ENCODE data around the gene CCRL2.
"Not testable (repeated sequence)": the region's sequence is repeated elsewhere in the genome, so short reads cannot be mapped to it uniquely, and the experiment has no call there.

CCRL2 gene

GRCh38 chr3:46386205-46386604, 20.9 kb upstream of the CCRL2 start:
- Mint-ChIP-seq H3K36me3 (ENCODE audit: insufficient read depth) (peaks cover under 1% of the 10 kb centered on the region), H3K27ac (ENCODE audit: low read depth) (no peak overlapping the region), H3K27me3 (no peaks in the 10 kb centered on the region), H3K4me3 (no peak overlapping the region), H3K4me1 (peaks cover 15% of the 10 kb centered on the region), H3K9me3 (no peaks in the 10 kb centered on the region)
- DNase-seq (ENCODE audit: low spot score in 2 of 2) (no peak), ATAC-seq (replicated peaks; ENCODE audit: extremely low read depth, poor library complexity, severe bottlenecking) (no peak)

DNA sequence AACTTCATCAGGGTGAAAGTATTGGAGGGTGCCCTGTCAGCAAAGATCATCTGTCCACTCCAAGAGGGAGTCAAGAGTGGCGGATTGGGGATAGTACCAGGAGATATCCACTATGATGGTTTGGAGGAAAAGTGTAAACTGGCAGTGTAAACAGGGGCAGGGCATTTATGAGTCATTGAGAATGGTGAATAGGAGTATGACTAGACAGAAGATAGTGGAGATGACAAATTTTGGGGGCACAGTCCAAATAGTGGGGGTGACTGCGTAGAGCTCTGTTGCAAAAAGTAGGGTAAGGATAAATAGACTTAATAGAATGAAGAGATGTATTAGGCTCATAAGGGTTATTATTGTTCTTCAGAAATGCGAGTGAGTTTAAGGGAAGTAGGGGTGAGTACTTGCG, 18.2 kb upstream of the CCRL2 start:
- H3K27ac Mint-ChIP-seq (ENCODE audit: low read depth); ATAC-seq (replicated peaks; ENCODE audit: extremely low read depth, poor library complexity, severe bottlenecking); H3K4me3 Mint-ChIP-seq; H3K36me3 Mint-ChIP-seq (ENCODE audit: insufficient read depth); DNase-seq (ENCODE audit: low spot score in 2 of 2); H3K27me3 Mint-ChIP-seq; H3K9me3 Mint-ChIP-seq; H3K4me1 Mint-ChIP-seq: not testable (repeated sequence)

- H3K27ac Mint-ChIP-seq (ENCODE audit: low read depth) = no peak overlapping the region
- no peak overlapping the region for H3K4me3 Mint-ChIP-seq
- H3K4me1 Mint-ChIP-seq = no peaks in the 10 kb centered on the region
- ATAC-seq (replicated peaks; ENCODE audit: extremely low read depth, poor library complexity, severe bottlenecking) = no peak
- no peak for DNase-seq (ENCODE audit: low spot score in 2 of 2)
- no peaks in the 10 kb centered on the region for H3K9me3 Mint-ChIP-seq
- no peaks in the 10 kb centered on the region for H3K27me3 Mint-ChIP-seq
- H3K36me3 Mint-ChIP-seq (ENCODE audit: insufficient read depth) = no peaks in the 10 kb centered on the region
Observed at GRCh38 chr3:46389306-46389705, 17.8 kb upstream of the CCRL2 start.

- not testable (repeated sequence) for H3K4me3 Mint-ChIP-seq; H3K9me3 Mint-ChIP-seq; H3K27me3 Mint-ChIP-seq; H3K36me3 Mint-ChIP-seq (ENCODE audit: insufficient read depth); ATAC-seq (replicated peaks; ENCODE audit: extremely low read depth, poor library complexity, severe bottlenecking); H3K27ac Mint-ChIP-seq (ENCODE audit: low read depth); DNase-seq (ENCODE audit: low spot score in 2 of 2); H3K4me1 Mint-ChIP-seq
Observed at GRCh38 chr3:46391526-46391925, 15.5 kb upstream of the CCRL2 start.

- Mint-ChIP-seq H3K36me3 (ENCODE audit: insufficient read depth) (no peaks in the 10 kb centered on the region), H3K4me1 (no peaks in the 10 kb centered on the region), H3K4me3 (no peak overlapping the region), H3K9me3 (no peaks in the 10 kb centered on the region), H3K27ac (ENCODE audit: low read depth) (peak overlapping the region; percentile 8), H3K27me3 (no peaks in the 10 kb centered on the region)
- DNase-seq (ENCODE audit: low spot score in 2 of 2) (no peak), ATAC-seq (replicated peaks; ENCODE audit: extremely low read depth, poor library complexity, severe bottlenecking) (no peak)
Observed at GRCh38 chr3:46393011-46393410, 14.0 kb upstream of the CCRL2 start.

DNA sequence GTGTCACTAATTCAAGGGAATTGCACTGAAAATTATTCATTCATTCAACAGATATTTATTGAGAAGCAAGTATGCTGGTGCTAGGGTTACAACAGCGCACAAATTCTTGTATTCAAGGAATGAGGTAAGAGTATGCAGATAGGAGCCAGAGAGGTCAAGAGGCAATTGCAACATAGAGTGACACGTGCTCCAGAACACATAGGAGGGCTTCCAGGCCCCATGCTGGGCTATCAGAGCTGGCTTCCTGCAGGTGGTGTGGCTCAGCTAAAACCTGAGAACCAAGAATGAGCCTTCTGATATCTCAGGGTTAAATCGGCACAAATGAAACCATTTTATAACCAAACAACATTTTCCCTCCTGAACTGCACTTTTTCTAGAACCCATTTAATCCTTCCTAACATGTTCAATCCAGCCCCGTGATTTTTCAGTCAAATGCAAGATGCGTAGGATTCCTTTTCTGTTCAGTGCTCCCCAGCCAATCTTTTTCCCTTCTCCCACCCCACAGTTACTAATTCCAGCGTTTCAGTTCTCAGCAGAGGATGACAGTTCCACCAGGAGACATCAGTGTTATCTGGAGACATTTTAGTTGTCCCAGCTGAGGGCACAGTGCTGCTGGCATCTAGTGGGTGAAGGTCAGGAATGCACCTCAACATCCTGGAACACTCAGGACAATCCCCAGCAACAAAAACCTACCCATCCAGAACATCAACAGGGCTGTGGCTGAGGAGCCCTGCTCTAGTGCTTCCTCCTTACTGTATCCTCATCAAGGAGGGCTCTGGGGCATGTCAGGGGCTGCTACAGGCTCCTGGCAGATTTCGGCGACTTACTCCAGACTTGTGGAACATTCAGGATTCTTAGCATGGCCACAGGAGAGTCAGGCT, 13.3 kb upstream of the CCRL2 start:
- H3K36me3 Mint-ChIP-seq (ENCODE audit: insufficient read depth) = no peaks in the 10 kb centered on the region
- DNase-seq (ENCODE audit: low spot score in 2 of 2) (no peak), ATAC-seq (replicated peaks; ENCODE audit: extremely low read depth, poor library complexity, severe bottlenecking) (no peak)
- no peaks in the 10 kb centered on the region for H3K9me3 Mint-ChIP-seq
- no peak overlapping the region for H3K27ac Mint-ChIP-seq (ENCODE audit: low read depth)
- no peak overlapping the region for H3K4me3 Mint-ChIP-seq
- H3K4me1 Mint-ChIP-seq = no peaks in the 10 kb centered on the region
- H3K27me3 Mint-ChIP-seq = no peaks in the 10 kb centered on the region

GRCh38 chr3:46395210-46395661, 11.8 kb upstream of the CCRL2 start:
- Mint-ChIP-seq H3K4me1 (no peaks in the 10 kb centered on the region), H3K27me3 (no peaks in the 10 kb centered on the region), H3K27ac (ENCODE audit: low read depth) (no peak overlapping the region), H3K4me3 (no peak overlapping the region), H3K9me3 (no peaks in the 10 kb centered on the region), H3K36me3 (ENCODE audit: insufficient read depth) (no peaks in the 10 kb centered on the region)
- ATAC-seq (replicated peaks; ENCODE audit: extremely low read depth, poor library complexity, severe bottlenecking) = no peak
- no peak for DNase-seq (ENCODE audit: low spot score in 2 of 2)

- Mint-ChIP-seq H3K27ac (ENCODE audit: low read depth) (no peak overlapping the region), H3K27me3 (no peaks in the 10 kb centered on the region), H3K4me1 (no peaks in the 10 kb centered on the region), H3K4me3 (no peak overlapping the region), H3K9me3 (no peaks in the 10 kb centered on the region), H3K36me3 (ENCODE audit: insufficient read depth) (no peaks in the 10 kb centered on the region)
- ATAC-seq (replicated peaks; ENCODE audit: extremely low read depth, poor library complexity, severe bottlenecking) = no peak
- DNase-seq (ENCODE audit: low spot score in 2 of 2) = no peak
Observed at GRCh38 chr3:46395766-46396530, 11.1 kb upstream of the CCRL2 start.

DNA sequence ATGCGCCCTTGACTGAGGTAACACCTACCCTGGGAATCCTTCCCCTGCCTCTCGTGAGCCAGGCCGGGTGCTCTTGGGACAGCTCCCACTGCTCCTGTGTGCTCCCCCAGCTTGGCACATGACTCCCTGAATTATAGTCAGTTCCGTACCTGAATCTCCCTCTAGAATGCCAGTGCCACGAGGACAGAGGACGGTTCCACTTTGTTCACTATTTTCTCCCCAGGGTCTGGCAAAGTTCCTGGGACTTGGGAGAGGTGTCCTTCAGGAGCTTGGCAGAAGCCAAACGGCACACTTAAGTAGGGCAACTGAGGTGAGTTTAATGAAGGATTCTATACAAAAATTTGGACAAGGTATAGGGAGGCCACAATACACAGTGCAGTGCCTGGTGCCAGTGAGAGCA, 9.9 kb upstream of the CCRL2 start:
- no peak for DNase-seq (ENCODE audit: low spot score in 2 of 2)
- Mint-ChIP-seq H3K9me3 (no peaks in the 10 kb centered on the region), H3K4me1 (no peaks in the 10 kb centered on the region), H3K27ac (ENCODE audit: low read depth) (peak overlapping the region; percentile 11), H3K36me3 (ENCODE audit: insufficient read depth) (no peaks in the 10 kb centered on the region), H3K4me3 (no peak overlapping the region), H3K27me3 (no peaks in the 10 kb centered on the region)
- no peak for ATAC-seq (replicated peaks; ENCODE audit: extremely low read depth, poor library complexity, severe bottlenecking)

- no peak for ATAC-seq (replicated peaks; ENCODE audit: extremely low read depth, poor library complexity, severe bottlenecking)
- H3K36me3 Mint-ChIP-seq (ENCODE audit: insufficient read depth) = no peaks in the 10 kb centered on the region
- no peak overlapping the region for H3K4me3 Mint-ChIP-seq
- no peak overlapping the region for H3K27ac Mint-ChIP-seq (ENCODE audit: low read depth)
- H3K27me3 Mint-ChIP-seq = no peaks in the 10 kb centered on the region
- DNase-seq (ENCODE audit: low spot score in 2 of 2) = no peak
- no peaks in the 10 kb centered on the region for H3K9me3 Mint-ChIP-seq
- no peaks in the 10 kb centered on the region for H3K4me1 Mint-ChIP-seq
Observed at GRCh38 chr3:46398186-46398955, 8.7 kb upstream of the CCRL2 start.

DNA sequence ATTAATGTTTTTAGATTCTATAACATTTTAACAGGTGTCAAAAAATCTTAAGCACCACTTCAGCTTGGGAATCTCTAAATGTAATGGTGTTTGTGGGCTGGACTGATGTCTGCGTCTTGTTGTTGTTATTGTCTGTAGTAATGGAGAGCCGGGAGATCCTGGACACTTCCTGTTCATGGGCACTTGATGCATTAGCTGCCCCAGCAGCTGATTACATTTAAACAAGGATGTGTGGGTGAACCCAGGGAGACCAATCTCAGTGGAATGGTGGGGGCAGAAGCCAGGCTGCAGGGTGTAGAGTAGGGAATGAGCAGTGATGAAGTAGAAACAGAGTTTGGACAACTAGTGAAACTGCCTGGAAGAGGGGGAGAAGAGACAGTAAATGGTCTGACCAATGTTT, 8.0 kb upstream of the CCRL2 start:
- H3K4me3 Mint-ChIP-seq = no peak overlapping the region
- no peak for DNase-seq (ENCODE audit: low spot score in 2 of 2)

DNA sequence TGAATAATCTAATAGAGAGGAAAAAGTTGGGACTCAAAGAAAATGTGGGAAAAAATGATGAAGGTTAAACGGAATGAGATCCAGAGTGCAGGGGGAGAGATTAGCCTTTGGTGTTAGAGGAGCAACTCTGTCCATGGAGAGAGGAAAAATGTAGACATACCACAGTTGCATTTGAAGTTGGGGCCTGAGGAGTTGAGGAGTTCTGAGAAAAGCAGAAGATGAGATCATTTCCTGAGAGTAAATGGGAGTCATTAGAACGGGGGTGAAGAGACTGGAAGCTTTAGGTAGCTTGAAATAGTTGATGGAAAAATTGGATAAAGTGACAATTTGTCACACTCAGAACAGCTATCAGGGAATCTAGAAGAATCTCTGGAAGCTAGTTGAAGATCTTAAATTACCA, 7.5 kb upstream of the CCRL2 start:
- Mint-ChIP-seq H3K36me3 (ENCODE audit: insufficient read depth) (peaks cover under 1% of the 10 kb centered on the region), H3K27me3 (no peaks in the 10 kb centered on the region), H3K27ac (ENCODE audit: low read depth) (no peak overlapping the region), H3K9me3 (no peaks in the 10 kb centered on the region), H3K4me1 (no peaks in the 10 kb centered on the region), H3K4me3 (no peak overlapping the region)
- ATAC-seq (replicated peaks; ENCODE audit: extremely low read depth, poor library complexity, severe bottlenecking) = no peak
- no peak for DNase-seq (ENCODE audit: low spot score in 2 of 2)

More for the DNA sequence above, 8.0 kb upstream of the CCRL2 start:
- no peak for ATAC-seq (replicated peaks; ENCODE audit: extremely low read depth, poor library complexity, severe bottlenecking)
- H3K27me3 Mint-ChIP-seq = no peaks in the 10 kb centered on the region
- no peaks in the 10 kb centered on the region for H3K36me3 Mint-ChIP-seq (ENCODE audit: insufficient read depth)
- no peaks in the 10 kb centered on the region for H3K4me1 Mint-ChIP-seq
- H3K9me3 Mint-ChIP-seq = no peaks in the 10 kb centered on the region
- no peak overlapping the region for H3K27ac Mint-ChIP-seq (ENCODE audit: low read depth)
